Measurements from ENCODE around the gene FBXO47. TPM values are rescaled to one million over a fixed set of nuclear protein-coding genes. Genes with fewer than 3 reads are reported as not detected.

The FBXO47 gene, protein sequence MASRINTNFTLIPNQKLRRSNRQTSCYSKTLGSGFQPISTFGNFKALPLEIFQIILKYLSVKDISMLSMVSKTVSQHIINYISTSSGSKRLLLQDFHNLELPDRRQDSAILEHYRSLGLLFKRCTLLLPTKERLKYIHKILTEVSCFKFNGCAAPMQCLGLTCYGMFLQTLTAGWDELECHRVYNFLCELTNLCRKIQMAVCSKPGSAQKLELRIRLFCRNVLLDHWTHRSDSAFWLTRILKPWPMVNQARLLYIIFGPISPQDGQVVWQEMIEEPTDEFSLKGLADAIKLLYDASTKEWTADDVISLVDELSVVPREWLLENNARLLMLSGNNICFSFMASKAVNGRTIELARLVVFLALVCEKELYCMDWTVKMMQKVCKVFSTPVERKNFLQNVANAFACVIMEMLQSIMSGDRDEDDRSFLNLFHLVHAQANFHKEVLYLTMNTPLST
- not detected for total RNA-seq

DNA sequence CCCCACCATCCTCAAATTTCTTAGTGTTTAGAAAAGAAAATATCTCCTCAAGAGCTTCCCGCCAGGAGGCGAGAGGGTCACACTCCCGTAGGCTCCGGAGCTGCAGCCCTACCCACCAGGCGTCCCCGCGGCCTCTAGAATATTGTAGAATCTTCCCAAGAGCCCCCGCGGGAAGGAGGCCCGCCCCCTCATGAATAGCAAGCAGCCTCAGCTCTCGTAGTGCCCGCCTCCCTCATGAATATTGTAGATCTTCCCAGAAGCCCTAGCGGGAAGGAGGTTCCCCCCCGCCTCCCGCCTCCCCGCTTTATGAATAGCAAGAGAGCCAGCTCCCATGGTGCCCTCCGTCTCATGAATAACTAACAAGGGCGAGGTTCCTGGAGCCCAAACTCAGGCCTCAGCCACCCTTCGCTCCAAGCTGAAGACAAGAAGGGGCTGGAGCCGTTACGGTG is at the start of gene FBXO47:
FBXO47 (minus strand) TSS at position 114 of the 449 bp plus-strand sequence. CDS start 4,378 bp downstream, outside the sequence.
- in situ Hi-C loops (cut with MboI; ENCODE audit: low sequenced_read_pairs in 4 of 4) = no loop called here
- H3K4me1 ChIP-seq = no peaks in the 10 kb centered on the region
- H3K36me3 ChIP-seq = no peaks in the 10 kb centered on the region
- TF ChIP-seq CTCF (IDR thresholded peaks at IDR 0.05 in 4 of 5, conservative IDR thresholded peaks at IDR 0.05 in 1 of 5) = peak in 3 of 5 experiments; percentile 15 to 16 (median 16)
- TF ChIP-seq POLR2A (IDR thresholded peaks at IDR 0.05) = peak; percentile 28 to 57
- DNase-seq (peak; percentile 77 to 91), ATAC-seq (peak; percentile 98 to 99)
- H3K9me3 ChIP-seq = no peaks in the 10 kb centered on the region
- peak within 1 kb of the TSS; percentile 58 to 81 (median 73) for H3K27ac ChIP-seq
- no peaks in the 10 kb centered on the region for H3K27me3 ChIP-seq
- intact Hi-C loops (cut with DNase I; ENCODE audit: low total_unique reads) = no loop called here
- peak within 1 kb of the TSS; percentile 24 to 44 (median 42) for H3K4me3 ChIP-seq

DNA sequence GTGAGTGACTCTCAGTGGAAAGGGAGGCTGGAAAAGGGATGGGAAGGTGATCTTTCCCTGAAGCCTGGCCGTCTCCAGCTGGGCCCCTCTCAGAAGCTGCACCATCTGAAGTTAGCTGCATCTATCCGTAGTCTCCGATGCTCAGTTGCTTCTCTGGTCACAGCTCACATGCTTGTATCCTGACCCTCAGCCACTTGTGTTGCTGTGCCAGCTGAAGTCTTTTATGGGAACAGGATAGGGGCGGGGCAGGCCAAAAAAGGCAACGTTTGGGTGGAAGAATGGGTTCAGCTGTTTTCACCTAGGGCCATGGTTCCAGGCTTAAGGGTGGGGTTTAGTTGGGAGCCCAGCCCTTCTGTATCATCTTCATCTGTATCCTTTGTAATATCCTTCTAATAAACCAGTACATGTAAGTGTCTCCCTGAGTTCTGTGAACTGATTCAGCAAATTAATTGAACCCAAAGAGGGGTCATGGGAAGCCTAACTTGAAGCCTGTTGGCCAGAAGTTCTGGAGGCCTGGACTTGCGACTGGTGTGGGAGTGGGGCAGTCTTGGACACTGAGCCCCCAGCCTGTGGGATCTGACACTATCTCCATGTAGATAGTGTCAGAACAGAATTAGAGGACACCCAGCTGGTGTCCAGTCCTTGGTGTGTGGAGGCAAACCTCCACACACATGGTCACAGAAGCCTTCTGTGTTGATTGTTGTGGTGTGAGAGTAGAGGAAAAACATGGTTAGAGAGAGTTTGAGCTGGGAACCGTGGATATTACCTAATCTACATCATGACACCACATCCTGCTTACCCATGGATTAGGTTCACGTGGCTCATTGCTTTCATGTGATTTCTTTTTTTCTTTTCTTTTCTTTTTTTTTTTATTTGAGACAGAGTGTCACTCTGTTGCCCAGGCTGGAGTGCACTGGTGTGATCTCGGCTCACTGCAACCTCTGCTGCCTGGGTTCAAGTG is 49.3 kb upstream of the FBXO47 start:
- no peak overlapping the region for H3K4me3 ChIP-seq
- DNase-seq = no peak
- H3K36me3 ChIP-seq = no peaks in the 10 kb centered on the region
- TF ChIP-seq POLR2A (IDR thresholded peaks at IDR 0.05) = no peak
- in situ Hi-C loops (cut with MboI; ENCODE audit: low sequenced_read_pairs in 4 of 4) (no loop called here), intact Hi-C loops (cut with DNase I; ENCODE audit: low total_unique reads) (no loop called here)
- ATAC-seq = no peak
- H3K4me1 ChIP-seq = no peaks in the 10 kb centered on the region
- H3K9me3 ChIP-seq = no peaks in the 10 kb centered on the region
- no peak overlapping the region for H3K27ac ChIP-seq
- H3K27me3 ChIP-seq = no peaks in the 10 kb centered on the region

DNA sequence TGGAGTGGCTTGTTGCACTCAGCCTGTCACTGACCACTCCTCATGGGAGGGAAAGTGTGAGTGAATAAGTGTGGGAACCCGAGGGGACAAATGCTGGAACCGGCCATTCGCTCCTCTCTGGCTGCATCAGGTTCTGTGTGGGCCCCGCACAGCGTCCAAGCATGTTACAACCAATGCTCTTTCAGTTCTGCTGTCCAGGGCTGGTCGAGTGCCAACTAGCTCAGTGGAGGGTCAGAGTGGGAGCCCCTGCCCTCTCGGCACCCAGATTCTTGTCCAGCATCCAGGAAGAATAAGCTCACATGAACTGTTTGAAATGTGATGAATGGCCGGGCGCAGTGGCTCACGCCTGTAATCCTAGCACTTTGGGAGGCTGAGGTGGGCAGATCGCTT is 48.3 kb upstream of the FBXO47 start:
- in situ Hi-C loops (cut with MboI; ENCODE audit: low sequenced_read_pairs in 4 of 4) = no loop called here
- ATAC-seq (no peak), DNase-seq (no peak)
- TF ChIP-seq CTCF (IDR thresholded peaks at IDR 0.05 in 4 of 5, conservative IDR thresholded peaks at IDR 0.05 in 1 of 5) (no peak), POLR2A (IDR thresholded peaks at IDR 0.05) (no peak)
- H3K27ac ChIP-seq = no peak overlapping the region
- no peaks in the 10 kb centered on the region for H3K36me3 ChIP-seq
- H3K27me3 ChIP-seq = no peaks in the 10 kb centered on the region
- H3K4me1 ChIP-seq = no peaks in the 10 kb centered on the region
- no peak overlapping the region for H3K4me3 ChIP-seq
- intact Hi-C loops (cut with DNase I; ENCODE audit: low total_unique reads) = no loop called here
- no peaks in the 10 kb centered on the region for H3K9me3 ChIP-seq

DNA sequence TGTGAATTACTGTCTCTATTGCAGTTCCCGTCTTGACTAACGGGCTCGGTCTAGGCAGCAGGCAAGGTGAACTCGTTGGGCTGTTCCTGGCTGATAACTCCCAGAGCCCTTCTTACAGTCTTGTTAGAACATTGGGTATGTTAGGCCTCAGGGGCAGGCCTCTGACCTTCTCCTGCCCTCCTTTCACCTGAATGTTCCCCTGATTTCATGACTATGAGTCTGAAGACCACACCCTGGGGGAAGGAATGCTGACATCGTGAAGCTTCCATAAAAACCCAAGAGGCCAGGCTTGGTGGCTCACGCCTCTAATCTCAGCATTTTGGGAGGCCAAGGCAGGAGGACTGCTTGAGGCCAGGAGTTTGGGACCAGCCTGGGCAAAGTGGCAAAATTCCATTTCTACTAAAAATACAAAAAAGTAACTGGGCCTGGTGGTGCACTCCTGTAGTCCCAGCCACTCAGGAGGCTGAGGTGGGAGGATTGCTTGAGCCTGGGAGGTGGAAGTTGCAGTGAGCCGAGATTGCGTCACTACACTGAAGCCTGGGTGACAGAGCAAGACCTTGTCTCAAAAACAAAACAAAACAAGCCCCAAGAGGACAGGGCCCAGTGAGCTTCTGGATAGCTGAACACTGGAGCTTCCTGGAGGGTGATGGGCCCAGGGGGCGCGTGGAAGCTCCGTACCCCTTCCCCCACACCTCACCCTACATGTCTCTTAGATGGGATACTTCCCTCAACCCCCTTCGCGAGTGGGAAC is 47.8 kb upstream of the FBXO47 start:
- Histone ChIP-seq H3K4me3 (no peak overlapping the region), H3K27me3 (no peaks in the 10 kb centered on the region), H3K36me3 (no peaks in the 10 kb centered on the region), H3K4me1 (no peaks in the 10 kb centered on the region), H3K9me3 (no peaks in the 10 kb centered on the region), H3K27ac (peak overlapping the region in 3 of 4 donors; percentile 14 to 54 (median 29))
- intact Hi-C loops (cut with DNase I; ENCODE audit: low total_unique reads) = no loop called here
- in situ Hi-C loops (cut with MboI; ENCODE audit: low sequenced_read_pairs in 4 of 4) = no loop called here
- TF ChIP-seq POLR2A (IDR thresholded peaks at IDR 0.05) = no peak
- TF ChIP-seq CTCF (IDR thresholded peaks at IDR 0.05 in 4 of 5, conservative IDR thresholded peaks at IDR 0.05 in 1 of 5) = no peak
- ATAC-seq = no peak
- no peak for DNase-seq
